Right lobe of liver (tissue), 4 donors: ENCODE results near the gene LRRC8B.

Experiments used
- POLR2A ChIP-seq: fragments of 450-650 bp; IDR thresholded peaks from one replicate; pipeline ENCODE4 v1.6.1; 2017; ENCODE audit warnings: antibody characterized with exemption, mild to moderate bottlenecking
- TF ChIP-seq, protein P1 (sequence below), 4 donors: fragments of 200-600 bp in 3 of 4; fragments of 450-650 bp in 1 of 4; IDR thresholded peaks; one replicate each; pipeline versions ENCODE4 v1.5.1 to v1.8.0; 2016 to 2022; ENCODE audit warnings: antibody characterized with exemption in 4 of 4, mild to moderate bottlenecking in 2 of 4
- donor health status: DM: no; HTN: no; CAD: no.
- donor health status: DM: no; HTN: no; CAD: no.
- donor health status: DM: no; HTN: yes; CAD: no.

DNA sequence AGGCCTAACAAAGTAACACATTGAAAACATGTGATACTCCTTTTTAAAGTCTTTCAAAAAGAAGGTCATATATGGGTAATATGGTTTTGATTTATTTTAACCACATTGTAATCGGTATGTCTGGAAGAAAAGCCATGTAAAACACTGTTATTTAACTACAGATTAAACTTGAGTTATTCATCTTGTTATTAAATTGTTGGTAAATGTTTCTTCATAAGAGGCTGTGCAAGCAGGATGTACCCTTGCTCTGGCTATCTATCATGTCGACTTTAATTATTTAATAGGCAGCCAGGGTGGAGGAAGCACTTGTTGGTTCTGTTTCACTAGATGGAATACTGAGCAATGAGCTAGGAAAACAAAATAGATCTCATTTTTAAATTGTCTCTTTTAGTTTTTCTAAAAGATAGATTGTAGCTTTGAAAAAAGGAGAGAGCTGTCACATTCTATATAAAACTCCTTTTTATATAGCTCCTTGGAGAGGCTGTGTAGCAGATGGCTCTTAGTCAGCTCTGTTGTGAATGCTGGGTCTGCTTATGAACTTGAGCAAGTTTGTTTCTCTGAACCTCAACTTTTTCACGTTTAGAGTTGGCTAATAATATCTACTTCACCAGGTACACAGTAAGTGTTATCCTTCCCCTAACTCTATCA lies 39.5 kb downstream of the LRRC8B start:
- TF ChIP-seq, protein P1, sequence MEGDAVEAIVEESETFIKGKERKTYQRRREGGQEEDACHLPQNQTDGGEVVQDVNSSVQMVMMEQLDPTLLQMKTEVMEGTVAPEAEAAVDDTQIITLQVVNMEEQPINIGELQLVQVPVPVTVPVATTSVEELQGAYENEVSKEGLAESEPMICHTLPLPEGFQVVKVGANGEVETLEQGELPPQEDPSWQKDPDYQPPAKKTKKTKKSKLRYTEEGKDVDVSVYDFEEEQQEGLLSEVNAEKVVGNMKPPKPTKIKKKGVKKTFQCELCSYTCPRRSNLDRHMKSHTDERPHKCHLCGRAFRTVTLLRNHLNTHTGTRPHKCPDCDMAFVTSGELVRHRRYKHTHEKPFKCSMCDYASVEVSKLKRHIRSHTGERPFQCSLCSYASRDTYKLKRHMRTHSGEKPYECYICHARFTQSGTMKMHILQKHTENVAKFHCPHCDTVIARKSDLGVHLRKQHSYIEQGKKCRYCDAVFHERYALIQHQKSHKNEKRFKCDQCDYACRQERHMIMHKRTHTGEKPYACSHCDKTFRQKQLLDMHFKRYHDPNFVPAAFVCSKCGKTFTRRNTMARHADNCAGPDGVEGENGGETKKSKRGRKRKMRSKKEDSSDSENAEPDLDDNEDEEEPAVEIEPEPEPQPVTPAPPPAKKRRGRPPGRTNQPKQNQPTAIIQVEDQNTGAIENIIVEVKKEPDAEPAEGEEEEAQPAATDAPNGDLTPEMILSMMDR (IDR thresholded peaks at IDR 0.05): no peak
- no peak for TF ChIP-seq POLR2A
